ENCODE results near the gene AHDC1.
A peak's percentile ranks its signal among the peaks of the same experiment; 100 is the strongest.
"Not testable (repeated sequence)": the region's sequence is repeated elsewhere in the genome, so short reads cannot be mapped to it uniquely, and the experiment has no call there.

AHDC1 gene, protein sequence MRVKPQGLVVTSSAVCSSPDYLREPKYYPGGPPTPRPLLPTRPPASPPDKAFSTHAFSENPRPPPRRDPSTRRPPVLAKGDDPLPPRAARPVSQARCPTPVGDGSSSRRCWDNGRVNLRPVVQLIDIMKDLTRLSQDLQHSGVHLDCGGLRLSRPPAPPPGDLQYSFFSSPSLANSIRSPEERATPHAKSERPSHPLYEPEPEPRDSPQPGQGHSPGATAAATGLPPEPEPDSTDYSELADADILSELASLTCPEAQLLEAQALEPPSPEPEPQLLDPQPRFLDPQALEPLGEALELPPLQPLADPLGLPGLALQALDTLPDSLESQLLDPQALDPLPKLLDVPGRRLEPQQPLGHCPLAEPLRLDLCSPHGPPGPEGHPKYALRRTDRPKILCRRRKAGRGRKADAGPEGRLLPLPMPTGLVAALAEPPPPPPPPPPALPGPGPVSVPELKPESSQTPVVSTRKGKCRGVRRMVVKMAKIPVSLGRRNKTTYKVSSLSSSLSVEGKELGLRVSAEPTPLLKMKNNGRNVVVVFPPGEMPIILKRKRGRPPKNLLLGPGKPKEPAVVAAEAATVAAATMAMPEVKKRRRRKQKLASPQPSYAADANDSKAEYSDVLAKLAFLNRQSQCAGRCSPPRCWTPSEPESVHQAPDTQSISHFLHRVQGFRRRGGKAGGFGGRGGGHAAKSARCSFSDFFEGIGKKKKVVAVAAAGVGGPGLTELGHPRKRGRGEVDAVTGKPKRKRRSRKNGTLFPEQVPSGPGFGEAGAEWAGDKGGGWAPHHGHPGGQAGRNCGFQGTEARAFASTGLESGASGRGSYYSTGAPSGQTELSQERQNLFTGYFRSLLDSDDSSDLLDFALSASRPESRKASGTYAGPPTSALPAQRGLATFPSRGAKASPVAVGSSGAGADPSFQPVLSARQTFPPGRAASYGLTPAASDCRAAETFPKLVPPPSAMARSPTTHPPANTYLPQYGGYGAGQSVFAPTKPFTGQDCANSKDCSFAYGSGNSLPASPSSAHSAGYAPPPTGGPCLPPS (N-terminal part only)

DNA sequence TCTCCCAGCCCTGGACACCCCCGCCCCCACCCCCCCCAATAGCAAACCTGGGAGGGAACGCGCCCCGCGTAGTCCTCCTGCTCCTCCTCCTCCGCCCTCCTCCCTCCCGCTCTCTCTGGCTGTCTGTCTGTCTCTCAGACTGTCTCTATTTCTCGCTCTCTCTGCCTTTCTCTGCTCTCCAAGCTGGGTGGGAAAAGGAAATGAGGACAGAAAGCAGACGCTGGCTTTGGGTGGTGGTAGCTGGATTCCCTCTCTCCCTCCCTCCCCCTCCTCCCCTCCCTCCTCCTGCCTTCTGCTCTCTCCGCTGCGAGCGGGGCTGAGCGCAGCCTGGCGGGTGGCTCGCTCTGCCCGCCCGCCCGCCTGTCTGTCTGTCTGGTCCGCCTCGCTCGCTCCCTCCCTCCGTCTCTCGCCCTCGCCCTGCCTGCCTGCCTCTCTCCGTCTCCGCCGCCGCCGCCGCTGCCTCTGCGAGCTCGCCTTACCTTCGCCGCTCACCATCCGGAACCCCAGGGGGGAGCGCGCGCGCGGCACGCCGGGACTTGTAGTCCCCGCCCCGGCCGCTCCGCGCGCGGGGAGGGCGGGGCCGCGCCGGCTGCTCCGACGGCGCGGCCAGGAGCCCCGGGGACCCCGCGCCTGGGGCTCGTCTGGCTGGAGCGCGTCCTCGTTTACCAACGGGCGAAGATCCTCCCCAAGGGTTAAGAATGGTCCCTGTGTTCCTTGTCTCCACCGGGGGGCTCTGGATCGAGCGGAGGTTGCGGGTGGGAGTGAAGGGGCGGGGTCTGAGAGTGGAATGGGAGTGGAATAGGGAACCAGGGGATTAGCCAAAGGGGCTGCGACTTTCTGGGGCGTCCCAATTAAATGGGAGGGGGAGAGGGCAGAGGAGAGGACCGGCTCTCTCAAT is at the start of gene AHDC1:
AHDC1 (minus strand) TSS at position 464 of the 898 bp plus-strand sequence. CDS start 52,029 bp downstream, outside the sequence.
- peak; percentile 78 to 83 for DNase-seq

DNA sequence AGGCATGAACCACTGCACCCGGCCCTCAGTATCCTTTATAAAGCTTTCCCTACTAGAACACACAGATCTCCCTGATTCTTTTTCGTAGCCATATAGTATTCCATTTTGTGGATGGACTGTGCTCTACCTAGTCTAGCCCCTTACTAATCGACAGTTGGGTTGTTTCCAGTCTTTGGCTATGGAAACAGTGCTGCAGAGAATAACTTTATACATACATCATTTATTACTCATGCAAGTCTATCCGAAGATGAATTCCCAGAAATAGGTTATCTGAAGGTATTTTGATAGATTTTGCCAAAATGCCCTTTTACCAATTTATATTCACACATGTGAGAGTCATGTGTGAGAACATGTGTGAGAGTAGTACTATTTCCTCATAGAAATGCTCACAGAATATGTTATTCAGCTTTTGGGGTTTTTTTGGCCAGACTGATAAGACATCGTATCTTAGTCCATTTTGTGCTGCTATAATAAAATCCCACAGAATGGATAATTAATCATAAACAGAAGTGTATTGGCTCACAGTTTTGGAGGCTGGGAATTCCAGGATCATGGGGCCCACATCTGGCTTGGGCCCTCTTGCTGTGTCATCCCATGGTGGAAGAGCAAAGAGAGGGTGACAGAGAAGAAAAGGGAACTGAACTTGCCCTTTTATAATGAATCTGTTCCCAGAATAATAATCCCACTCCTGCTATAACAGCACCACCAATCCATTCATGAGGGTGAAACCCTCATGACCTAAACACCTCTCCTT is 48.3 kb upstream of the AHDC1 start:
- DNase-seq: no peak

DNA sequence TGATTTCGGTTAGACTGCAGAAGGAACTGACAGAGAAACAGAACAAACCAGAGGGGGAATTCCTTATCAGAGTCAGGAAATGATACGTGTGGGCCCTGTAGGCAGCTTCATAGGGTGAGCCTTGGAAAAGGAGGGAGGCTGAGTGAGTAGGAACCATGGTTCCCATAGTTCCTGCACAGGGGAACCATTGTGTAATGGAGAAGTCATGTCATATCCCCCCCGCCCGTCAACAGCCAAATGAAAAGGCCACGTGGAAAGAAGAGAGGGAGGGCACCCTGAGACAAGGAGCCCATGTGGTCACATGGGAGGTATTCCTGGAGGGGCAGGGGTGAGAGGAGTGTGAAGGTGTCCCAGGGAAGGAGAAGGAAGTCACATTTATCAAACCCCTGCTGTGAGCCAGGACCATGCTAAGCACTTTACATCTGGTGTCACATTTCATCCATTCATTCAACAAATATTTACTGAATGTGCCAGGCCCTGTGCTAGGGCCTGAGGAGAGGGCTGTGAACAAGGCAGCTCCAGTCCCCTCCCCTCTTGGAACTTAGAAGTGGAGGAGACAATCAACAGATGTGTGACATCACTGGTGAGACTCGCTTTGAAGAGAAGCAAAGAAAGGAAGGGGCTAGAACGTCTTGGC is 46.7 kb upstream of the AHDC1 start:
- no peak for DNase-seq

DNA sequence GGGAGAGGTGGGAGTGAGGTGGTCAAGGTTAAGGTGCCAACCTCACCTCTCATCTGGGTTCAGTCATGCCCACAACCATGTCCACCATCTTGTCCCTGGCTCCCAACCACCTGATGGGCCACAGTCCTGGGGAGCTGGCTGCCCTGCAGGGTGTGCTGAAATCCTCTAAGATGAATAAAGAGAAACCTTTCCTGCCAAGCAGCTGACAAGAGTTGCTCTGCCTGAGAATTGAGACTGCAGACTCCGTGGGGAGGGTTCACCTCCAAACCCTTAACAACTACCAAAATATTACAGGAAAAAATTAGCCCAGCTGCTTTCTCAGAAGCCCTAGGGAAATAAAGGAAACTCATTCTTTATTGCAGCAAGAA is 46.2 kb upstream of the AHDC1 start:
- no peak for DNase-seq

DNA sequence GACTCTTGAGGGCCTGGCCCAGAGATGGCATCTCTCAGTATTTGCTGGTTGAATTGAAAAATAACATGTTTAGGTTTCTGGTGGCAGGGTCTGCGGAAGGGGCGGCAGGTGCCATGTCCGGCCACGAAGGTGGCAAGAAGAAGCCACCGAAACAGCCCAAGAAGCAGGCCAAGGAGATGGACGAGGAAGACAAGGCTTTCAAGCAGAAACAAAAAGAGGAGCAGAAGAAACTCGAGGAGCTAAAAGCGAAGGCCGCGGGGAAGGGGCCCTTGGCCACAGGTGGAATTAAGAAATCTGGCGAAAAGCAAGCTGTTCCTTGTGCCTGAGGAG is 45.3 kb upstream of the AHDC1 start:
- no peak for DNase-seq

DNA sequence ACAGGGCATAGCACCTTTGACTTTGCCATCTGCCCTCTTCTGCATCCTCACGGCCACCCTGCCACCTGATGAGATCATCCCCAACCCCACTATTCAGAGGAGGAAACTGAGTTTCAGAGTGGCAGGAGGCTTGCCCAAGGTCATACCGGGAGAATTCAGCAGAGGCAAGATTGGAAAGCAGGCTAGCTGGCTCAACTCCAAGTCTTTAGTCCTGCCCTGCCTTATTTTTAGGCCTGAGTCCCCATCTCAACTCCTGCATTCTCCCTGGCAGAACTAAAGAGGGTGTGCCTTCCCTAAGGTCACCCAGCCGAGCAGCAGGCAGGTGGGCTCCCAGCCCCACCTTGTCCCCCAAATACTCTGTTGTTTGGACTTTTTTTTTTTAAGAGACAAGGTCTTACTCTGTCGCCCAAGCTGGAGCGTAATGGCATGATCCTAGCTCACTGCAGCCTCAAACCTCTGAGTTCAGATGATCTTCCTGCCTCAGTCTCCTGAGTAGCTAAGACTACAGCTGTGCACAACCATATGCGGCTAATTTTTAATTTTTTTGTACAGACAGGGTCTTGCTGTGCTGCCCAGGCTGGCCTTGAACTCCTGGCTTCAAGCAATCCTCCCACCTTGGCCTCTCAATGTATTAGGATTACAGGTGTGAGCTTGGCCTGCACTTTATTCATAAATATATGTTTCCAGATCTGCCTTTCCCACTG is 44.8 kb upstream of the AHDC1 start:
- DNase-seq: no peak

DNA sequence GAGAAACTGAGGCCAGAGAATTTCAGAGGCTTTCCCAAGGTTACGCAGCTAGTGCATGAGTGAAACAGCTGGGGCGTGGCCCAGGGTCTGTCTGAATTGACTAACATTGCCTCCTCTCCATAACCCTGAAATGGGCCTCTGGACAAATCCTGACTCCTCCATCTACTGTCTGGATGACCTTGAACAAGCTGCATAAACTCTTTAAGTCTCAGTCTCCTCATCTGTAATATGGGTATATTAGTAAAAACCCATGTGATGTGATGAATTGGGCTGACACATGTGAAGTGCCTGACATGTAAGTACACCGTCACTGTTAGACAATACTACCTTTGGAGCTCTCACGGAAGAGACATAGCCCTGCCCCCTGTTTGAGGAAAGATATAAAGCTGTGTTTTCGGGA is 43.4 kb upstream of the AHDC1 start:
- no peak for DNase-seq

DNA sequence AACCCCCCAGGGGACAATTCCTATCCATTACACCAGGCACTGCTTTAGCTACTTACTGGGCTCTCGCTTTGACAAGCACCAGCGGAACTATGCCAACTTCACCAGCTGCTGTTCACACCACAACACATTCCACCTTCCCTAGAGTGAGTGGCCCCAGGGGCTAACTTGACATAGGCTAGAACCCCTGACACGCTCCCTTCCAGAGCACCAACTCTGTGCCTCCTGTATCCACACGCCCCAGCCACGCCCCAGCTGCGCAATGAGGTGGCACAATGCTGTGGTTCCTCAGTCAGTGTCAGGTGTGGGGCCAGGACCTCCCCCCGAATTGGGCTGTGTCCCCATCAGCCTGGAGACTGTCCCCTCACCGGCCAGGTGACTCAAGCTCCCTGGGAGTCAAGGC is 42.7 kb upstream of the AHDC1 start:
- DNase-seq: no peak

DNA sequence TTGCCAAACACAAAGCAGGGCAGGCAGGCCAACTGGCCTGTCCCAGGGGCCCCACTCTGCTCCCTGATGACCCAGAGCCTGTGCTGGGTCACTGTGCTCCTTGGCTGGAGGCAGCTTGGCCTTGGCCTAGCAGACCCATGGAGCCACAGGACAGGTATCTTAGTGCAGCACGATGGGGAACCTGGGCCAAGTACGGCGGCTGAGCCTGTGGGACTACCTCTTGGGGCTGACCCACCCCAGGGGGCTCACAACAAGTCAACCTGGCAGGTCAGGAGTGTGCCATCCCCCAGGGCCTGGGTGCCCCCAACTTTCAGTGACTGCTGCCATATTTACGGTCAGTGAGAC is 41.1 kb upstream of the AHDC1 start:
- no peak for DNase-seq

DNA sequence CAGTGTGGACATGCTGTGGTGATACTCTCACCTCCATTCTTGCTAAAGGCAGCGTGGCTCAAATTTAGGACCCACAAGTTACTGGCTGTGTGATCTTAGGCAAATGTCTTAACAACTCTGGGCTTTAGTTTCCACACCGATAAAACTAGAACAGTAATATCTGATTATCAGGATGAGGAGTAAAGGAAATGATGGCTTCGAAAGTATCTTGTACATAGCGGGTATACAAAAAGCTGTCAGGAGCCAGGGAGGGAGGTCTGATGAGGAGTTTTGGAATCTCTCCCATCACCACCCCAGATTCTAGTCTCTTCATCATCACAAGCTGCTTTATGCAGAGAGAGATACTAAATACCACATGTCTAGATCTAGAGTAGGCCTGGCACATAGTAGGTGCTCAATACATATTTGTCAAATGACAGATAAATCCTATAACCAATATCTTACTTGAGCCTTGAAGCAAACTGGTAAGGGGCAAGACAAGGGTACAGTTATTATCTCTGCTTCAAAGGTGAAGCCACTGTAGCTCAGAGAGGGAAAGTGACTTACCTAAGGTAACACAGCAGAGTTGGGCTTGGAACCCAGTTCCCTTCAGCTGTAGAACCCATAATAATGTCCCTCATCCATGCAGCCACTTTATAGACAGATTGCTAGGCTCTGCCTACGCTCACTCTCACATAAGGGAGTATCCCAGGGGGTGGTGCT is 40.6 kb upstream of the AHDC1 start:
- DNase-seq: no peak

DNA sequence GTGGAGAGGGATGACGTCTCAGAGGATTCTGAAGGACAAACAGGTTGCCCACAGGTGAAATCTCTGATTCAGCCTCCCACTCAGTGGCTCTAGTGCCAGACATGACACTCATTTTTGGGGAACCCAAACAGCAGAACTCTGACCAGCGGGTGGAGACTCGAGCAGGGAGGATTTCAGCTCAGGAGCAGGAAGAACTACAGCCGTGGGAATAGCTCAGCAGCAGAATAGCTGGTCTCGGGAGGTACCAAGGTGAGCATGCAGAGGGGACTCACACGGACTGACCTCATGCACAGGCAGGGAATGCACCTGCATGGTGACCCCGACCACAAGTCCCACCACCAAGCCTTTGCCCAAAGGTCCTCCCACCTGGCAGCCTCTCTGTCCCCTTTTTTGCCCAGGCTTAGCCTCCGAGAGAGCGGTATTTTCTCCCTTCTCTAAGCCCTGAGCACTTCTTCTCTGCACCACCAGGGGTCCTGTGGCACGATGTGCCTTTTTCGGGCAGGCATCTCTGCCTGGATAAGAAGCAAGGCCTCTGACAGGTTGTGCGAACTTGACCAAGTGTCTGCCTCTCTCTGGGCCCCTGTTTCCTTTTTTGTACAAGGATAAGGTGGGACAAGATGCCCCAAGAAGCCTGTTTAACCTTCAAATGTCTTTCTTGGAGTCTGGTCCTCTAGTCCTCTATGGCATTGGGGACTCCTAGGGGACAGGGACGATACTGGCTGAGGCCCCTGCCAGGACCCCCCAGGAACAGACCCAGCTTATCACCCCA is 39.8 kb upstream of the AHDC1 start:
- DNase-seq: no peak

DNA sequence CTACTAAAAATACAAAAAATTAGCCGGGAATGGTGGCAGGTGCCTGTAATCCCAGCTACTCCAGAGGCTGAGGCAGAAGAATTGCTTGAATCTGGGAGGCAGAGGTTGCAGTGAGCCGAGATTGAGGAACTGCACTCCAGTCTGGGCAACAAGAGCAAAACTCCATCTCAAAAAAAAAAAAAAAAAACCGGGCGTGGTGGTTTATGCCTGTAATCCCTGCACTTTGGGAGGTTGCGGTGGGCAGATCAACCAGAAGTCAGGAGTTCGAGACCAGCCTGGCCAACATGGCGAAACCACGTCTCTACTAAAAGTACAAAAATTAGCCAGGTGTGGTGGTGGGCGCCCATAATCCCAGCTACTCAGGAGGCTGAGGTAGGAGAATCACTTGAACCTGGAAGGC is 36.6 kb upstream of the AHDC1 start:
- not testable (repeated sequence) for DNase-seq

DNA sequence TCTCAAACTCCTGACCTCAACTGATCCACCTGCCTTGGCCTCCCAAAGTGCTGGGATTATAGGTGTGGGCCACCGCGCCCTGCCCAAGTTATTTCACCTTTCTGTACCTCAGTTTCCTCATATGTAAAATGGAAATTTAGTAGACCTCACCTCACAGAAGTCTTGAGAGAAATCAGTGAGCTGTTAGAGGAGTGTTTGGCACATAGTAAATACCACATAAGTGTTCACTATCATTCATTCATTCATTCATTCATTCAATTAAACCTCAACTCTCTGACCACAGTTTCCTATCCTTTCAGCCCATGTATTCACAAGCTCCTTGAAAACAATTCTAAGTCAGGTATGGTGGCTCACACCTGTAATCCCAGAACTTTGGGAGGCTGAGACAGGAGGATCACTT is 34.9 kb upstream of the AHDC1 start:
- DNase-seq: no peak

DNA sequence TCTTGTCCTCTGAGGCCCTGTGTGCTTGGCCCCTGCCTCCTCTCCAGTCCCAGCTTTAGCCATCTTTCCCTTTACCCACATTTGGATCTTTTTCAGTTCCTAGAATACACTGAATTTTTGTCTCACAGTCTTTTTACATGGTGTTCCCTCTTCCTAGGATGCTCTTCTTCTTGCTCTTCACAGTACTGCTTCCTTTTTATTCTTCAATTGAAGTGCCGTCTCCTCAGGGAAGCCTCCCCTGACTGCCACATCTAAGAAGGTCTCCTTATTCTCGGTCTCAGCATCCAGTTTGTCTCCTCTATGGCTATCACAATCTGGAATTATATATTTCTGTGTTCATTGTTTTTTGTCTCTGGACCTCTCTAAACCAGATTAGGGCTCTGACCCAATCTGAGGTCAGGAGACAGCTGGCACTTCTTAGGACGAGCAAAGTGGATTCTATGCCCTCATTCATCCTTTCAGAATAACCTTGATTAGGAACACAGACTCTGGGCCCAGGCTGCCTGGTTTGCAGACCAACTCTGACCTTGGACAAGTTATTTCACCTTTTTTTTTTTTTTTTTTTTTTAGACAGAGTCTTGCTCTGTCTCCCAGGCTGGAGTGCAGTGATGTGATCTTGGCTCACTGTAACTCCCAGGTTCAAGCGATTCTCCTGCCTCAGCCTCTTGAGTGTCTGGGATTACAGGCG is 34.2 kb upstream of the AHDC1 start:
- DNase-seq: no peak

DNA sequence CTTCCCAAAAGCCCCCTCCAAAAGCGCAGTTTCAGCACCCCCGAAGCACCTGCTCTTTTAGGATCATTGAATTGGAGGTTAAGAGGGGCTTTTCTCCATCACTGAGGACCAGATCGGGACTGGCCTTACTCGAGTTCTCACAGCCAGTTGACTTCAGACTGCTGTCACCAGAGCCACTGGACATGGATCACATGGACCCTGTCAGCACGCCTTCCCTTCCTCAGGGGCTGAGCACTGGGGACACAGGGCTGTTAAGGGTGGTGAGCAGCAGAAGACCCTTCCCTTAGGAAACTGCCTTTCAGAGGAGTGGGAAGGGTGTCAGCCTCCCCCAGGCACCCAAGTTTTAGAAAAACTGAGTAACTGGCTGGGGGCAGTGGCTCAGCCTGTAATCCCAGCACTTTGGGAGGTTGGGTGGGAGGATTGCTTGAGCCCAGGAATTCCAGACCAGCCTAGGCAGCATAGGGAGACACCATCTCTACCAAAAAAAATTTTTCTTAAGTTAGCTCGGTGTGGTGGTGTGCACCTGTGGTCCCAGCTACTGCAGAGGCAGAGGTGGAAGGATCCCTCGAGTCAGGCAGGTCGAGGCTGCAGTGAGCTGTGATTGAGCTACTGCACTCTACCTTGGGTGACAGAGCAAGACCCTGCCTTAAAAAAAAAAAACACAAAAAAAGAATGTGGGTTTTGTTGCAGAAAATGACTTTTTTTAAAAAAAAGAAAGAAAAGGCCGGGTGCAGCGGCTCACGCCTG is 31.6 kb upstream of the AHDC1 start:
- no peak for DNase-seq

DNA sequence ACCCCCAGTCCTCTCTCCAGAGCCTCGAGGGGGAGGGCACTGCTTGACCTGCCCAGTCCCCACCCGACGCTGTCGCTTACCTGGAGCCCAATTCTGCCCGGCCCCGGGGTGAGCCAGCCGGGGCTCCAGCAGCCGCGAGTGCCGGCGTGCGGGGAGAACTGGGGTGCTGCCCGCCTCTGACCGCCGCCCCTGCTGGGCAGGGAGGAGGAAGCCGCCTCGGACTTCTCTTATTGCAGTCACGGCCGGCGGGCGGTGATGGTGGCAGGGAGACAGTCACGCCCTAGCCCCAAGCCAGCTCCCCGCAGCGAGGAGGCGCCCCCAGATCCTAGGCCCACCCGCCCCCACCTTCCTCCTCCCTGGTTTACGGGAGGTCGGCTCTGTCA is 31.0 kb upstream of the AHDC1 start, which contains the start of gene FGR:
FGR (minus strand) TSS at position 201 of the 383 bp plus-strand sequence. CDS start 11,269 bp downstream, outside the sequence.
- DNase-seq: no peak

DNA sequence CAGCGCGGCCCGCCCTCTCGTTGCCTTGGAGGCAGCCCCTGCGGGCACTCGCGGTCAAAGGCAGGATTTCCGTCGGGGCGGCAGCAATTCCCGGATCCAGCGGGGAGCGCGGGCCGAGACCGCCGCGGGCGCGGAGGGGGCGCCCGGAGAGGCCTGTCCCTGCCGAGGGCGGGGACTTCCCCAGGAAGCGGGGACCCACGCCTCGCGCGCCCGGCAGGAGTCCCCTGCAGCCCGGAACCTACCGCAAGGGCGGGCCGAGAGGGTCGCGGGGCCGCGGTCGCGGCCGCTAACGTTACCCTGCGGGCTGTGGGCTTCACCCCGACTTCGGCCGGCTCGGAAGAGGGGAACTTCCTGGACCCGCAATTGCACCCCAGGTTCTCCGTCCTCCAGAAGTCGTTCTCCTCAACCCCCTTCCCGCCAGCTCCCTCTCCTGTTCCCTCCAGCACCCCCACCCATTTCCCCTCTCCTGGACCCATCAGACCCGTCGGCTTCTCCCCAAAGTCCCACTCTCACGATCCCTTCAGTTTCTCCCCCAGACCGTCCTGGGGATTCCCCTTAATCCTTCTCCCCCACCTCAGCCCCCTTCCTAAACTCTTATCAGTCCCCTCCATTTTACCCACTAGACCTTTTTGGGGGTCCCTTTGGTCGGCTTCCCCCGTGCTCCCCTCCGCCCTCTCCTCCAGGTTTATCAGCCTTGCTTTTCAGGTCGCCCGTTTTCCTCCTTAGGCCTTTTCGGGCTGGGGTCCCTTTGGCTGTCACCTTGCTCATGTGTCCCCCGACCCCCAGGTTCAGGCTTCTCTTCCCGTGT is 30.4 kb upstream of the AHDC1 start:
- no peak for DNase-seq

Data from NCI-H2081 (cell line).